GM10266 (cell line): ENCODE measurements around the gene CXCL1.

Experiments
- DNase-seq: peaks from one replicate; pipeline ENCODE4 v3.0.0; 2012; ENCODE audit errors: extremely low spot score
- CTCF ChIP-seq: IDR thresholded peaks from 2 replicates; pipeline ENCODE4 v1.5.1; 2012; ENCODE audit warnings: mild to moderate bottlenecking, low read depth; ENCODE audit not compliant: control insufficient read depth, insufficient read depth; ENCODE audit errors: missing control alignments

CXCL1 gene

DNA sequence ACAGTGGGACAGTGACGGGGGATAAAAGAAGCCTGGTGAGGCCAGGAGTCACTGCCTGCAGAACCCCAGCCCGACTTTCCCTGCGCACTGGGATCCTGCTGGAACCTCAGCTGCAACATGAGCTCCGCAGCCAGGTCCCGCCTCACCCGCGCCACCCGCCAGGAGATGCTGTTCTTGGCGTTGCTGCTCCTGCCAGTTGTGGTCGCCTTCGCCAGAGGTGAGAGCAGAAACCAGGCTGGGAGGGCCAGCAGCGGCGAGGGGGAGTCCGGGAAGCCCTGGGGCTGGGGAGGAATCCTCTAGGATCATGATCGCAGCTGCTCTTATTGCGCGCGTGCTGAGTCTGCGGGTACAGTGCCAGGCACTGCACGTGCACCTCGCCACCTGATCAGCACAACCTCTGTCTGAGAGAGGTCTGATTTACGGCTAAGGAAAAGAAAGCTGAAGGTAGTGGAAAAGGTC, 15.9 kb upstream of the CXCL1 start, which contains the start of gene PF4V1:
PF4V1 (plus strand) TSS at position 51 of the 459 bp plus-strand sequence; CDS start at position 118, 67 bp downstream.
- DNase-seq = no peak
- no peak for TF ChIP-seq CTCF

- no peak for TF ChIP-seq CTCF
- no peak for DNase-seq
Measured at GRCh38 chr4:73853718-73854473, 15.3 kb upstream of the CXCL1 start.

DNA sequence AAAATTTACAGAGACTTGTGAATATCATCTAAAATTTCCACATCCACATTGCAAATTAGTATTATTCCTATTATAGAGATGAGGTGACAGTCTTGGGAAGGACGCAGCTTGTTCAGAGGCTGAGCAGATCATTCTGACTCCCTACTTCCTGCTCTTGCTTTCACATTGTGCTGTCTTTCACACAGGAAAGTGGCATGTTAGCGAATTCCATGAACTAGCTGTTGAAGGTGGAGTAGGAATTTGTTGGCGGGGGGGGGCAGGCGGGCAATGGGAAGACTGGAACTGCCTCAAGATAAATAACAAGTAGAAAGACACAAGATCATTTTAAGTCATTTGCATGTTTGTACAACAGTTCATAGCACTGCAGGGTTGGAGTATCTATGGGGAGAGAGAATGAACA, 13.8 kb upstream of the CXCL1 start:
- DNase-seq = no peak
- no peak for TF ChIP-seq CTCF

GRCh38 chr4:73856518-73856917, 12.7 kb upstream of the CXCL1 start:
- no peak for DNase-seq
- no peak for TF ChIP-seq CTCF

DNA sequence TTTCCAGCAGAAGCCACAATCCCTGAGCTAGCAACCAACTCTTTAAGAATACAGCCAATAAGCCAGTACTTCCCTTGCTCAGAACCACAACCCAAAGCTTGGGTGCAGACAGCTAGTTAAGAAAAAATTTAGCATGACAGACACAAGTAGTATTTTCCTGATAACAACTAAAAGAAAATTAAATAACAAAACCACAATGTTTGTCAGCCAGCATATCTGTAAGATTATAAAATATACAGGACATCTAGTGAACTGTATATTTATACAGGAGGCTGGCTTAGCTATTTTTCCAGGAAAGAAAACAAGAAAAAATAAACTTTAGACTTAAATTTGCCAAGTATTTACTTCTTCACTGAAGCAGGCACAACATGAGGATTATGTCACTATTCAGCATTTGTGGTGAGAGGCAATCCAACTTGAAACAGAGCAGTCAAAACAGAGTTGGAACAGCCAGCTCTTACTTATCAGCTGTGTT, 9.5 kb upstream of the CXCL1 start:
- no peak for TF ChIP-seq CTCF
- no peak for DNase-seq

GRCh38 chr4:73860181-73860580, 9.0 kb upstream of the CXCL1 start:
- DNase-seq = no peak
- no peak for TF ChIP-seq CTCF

- no peak for TF ChIP-seq CTCF
- no peak for DNase-seq
Measured at GRCh38 chr4:73860917-73861316, 8.3 kb upstream of the CXCL1 start.
